ENCODE measurements around the gene SLC6A13.

Gene SLC6A13

DNA sequence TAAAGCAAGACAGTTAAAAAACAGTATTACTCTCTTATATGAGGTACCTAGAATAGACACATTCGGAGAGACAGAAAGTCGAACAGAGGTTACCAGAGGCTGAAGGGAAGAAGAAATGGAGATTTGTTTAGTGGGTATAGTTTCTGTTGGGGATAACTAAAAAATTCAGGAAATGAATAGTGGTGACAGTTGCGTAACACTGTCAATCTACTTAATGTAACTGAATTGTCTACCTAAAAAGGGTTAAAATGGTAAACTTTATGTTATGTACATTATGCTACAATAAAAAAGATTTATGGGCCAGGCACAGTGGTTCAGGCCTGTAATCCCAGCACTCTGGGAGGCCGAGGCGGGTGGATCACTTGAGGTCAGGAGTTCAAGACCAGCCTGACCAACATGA lies 30.6 kb upstream of the SLC6A13 start:
- DNase-seq (ENCODE audit: insufficient read length, low spot score) (no peak), FAIRE-seq (no peak)
- TF ChIP-seq, protein P1, sequence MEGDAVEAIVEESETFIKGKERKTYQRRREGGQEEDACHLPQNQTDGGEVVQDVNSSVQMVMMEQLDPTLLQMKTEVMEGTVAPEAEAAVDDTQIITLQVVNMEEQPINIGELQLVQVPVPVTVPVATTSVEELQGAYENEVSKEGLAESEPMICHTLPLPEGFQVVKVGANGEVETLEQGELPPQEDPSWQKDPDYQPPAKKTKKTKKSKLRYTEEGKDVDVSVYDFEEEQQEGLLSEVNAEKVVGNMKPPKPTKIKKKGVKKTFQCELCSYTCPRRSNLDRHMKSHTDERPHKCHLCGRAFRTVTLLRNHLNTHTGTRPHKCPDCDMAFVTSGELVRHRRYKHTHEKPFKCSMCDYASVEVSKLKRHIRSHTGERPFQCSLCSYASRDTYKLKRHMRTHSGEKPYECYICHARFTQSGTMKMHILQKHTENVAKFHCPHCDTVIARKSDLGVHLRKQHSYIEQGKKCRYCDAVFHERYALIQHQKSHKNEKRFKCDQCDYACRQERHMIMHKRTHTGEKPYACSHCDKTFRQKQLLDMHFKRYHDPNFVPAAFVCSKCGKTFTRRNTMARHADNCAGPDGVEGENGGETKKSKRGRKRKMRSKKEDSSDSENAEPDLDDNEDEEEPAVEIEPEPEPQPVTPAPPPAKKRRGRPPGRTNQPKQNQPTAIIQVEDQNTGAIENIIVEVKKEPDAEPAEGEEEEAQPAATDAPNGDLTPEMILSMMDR (IDR thresholded peaks at IDR 0.05; ENCODE audit: insufficient read depth, missing control alignments), result no peak

DNA sequence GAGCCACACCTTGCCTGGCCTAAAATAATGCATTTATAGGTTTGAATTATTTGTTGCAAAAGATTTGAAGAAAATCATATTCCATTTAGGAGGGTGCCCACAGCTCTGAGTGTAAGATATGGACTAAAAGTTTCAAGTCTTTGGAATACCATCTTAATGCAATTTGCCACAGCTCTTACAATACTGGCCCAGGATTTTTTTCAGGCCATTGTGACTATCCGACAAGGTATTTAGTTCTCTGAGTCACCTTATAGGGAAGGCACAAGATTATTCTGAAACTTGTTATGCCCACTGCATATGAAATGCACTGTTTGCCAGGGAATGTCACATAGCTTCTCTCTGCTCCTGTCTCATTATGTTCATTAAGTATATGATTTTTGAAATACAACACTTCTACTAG lies 29.6 kb upstream of the SLC6A13 start:
- DNase-seq (ENCODE audit: insufficient read length, low spot score), result no peak
- FAIRE-seq, result no peak
- TF ChIP-seq, protein P1 (IDR thresholded peaks at IDR 0.05; ENCODE audit: insufficient read depth, missing control alignments), result no peak

DNA sequence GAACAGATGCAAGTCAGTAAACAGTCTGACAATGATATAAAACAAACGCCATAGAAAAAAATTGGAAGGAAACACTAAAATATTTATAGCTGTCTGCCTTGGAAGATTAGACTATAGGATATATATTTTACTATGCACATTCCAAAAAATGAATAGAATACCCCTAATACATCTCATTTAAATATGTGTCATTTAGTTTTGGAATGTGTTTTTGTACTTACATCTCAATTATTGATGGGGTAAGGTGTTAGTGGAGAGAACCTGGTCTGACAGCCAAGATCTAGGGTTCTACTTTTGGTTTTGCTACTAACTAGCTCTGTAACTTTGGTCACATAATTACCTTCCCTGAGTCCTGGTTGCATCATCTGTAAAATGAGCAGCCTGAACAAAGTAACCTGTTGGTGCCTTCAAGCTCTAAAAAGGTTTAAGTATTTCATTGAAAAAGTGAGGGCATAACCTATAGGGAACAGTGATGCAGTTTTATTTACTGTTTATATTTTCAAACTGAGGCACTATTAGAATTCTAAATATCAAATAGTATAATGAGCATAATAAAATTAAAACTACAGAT lies 28.6 kb upstream of the SLC6A13 start:
- DNase-seq (ENCODE audit: insufficient read length, low spot score) (no peak), FAIRE-seq (no peak)
- TF ChIP-seq, protein P1 (IDR thresholded peaks at IDR 0.05; ENCODE audit: insufficient read depth, missing control alignments), result no peak

DNA sequence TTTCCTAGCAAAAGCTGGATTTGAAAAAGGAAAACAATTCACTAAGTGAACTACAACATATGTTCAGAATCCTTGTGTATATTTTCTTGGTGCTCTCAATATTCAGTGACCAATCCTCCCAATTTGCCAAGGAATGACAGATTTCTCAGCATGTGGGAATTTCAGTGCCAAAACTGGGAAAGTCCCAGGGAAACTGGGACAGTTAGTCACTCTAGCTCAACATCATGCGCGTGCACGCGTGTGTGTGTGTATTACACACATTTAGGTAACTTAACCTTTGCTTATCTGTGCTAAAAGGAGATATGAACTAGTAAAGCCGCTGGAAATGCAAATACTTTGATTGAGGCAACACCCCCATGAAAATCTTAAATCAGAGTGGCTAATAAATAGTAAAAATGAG lies 26.1 kb upstream of the SLC6A13 start:
- DNase-seq (ENCODE audit: insufficient read length, low spot score), result no peak

DNA sequence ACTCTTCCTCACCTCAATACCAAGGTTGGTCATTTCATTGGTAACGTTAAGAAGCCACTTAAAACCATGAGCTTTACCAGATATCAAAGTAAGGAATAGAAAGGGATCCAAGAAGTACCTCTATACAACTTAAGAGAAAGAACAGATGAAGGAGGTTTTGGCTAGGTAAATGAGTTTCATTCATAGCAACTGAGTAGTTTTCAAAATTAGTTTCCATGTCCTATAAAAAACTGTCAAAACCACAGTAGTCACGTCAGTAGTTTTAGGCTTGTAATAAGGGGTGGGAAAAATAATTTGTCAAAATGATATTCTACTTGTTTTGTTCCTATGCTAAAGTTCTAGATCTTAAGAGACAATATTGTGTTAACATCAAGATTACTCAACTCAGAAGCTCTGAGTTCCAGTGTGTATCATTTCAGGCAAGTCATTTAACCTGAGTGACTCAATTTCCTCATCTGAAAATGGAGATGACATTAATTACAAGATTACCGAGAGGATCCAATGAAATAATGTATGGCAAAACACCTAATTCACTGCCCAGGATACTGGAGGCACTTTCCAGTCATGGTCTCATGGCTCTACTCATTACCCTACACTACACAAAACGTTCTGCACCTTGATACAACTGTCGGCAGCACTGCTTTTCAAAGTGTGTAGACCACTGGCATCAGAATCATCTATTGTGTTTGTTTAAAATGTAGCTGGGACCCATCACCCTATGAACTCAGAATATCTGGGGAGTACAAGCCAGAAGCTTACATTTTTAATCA lies 24.1 kb upstream of the SLC6A13 start:
- FAIRE-seq (peak; percentile 71), DNase-seq (ENCODE audit: insufficient read length, low spot score) (no peak)
- TF ChIP-seq, protein P1 (IDR thresholded peaks at IDR 0.05; ENCODE audit: insufficient read depth, missing control alignments), result no peak

More for the DNA sequence above, 26.1 kb upstream of the SLC6A13 start:
- TF ChIP-seq, protein P1 (IDR thresholded peaks at IDR 0.05; ENCODE audit: insufficient read depth, missing control alignments), result no peak
- no peak for FAIRE-seq

DNA sequence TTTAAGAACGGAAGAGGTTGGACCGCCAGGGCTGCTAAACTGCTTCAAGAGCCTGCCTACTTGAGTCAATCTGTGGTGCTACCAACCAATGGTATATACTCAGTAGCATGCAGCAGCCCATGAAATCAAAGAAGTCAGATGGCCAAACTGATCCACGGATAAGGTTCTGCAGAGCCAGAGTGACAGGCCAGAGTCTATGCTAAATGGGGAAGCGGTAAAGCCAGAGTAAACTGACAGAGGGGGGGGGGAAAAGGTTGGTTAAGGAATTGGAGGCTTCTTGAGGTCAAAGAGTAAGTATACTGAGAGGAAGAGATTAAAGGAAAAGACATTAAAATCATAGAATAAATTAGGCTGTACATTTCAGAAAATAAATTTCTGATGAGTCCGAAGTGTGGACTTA lies 15.4 kb upstream of the SLC6A13 start:
- FAIRE-seq (no peak), DNase-seq (ENCODE audit: insufficient read length, low spot score) (no peak)
- TF ChIP-seq, protein P1 (IDR thresholded peaks at IDR 0.05; ENCODE audit: insufficient read depth, missing control alignments), result no peak

DNA sequence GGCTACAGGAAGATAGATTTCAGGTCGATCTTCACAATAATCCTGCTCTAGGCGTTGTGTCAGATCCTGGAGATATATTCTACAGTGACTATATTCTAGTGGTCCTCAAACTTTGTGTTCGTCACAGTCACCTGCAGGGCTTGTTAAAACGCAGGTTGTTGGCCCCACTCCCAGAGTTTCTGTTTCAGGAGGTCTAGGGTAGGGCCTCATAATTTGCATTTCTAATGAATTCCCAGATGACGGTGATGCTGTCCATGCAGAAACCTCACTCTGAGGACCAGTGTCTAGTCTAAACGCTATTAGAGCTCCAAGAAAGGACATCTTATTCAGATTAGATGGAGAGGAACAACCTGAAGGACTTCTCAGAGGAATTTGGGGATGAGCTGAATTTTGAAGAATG lies 13.2 kb upstream of the SLC6A13 start:
- FAIRE-seq (no peak), DNase-seq (ENCODE audit: insufficient read length, low spot score) (no peak)
- TF ChIP-seq, protein P1 (IDR thresholded peaks at IDR 0.05; ENCODE audit: insufficient read depth, missing control alignments), result no peak
